T1000 (cell line): ENCODE data around the gene TRUB2.

Source experiments
- DNase-seq: peaks from one replicate; lab custom pipeline; 2025; ENCODE audit warnings: mixed read lengths; lab: John Stamatoyannopoulos, UW

The TRUB2 gene

GRCh38 chr9:128322404-128323211 is at the start of gene TRUB2, which contains the start of gene COQ4:
TRUB2 (minus strand) TSS chr9:128322447; CDS start chr9:128322408, 39 bp downstream.
COQ4 (plus strand) TSS chr9:128322839; CDS start chr9:128322859, 20 bp downstream.
- peak; percentile 83 for DNase-seq

- DNase-seq: no peak
These were observed 49.4 kb upstream of the TRUB2 start for GRCh38 chr9:128371630-128372117.

- DNase-seq: peak; percentile 91
These were observed 48.7 kb upstream of the TRUB2 start, which contains the start of gene URM1 for GRCh38 chr9:128370752-128371629. URM1 (plus strand) TSS chr9:128371374; CDS start chr9:128371381, 7 bp downstream.

- DNase-seq: no peak
These were observed 48.1 kb upstream of the TRUB2 start for GRCh38 chr9:128370367-128370751.

- DNase-seq: no peak
These were observed 46.9 kb upstream of the TRUB2 start for GRCh38 chr9:128369024-128369706.

- DNase-seq: no peak
These were observed 43.3 kb upstream of the TRUB2 start for GRCh38 chr9:128365525-128365924.

GRCh38 chr9:128362774-128363173 is 40.5 kb upstream of the TRUB2 start:
- no peak for DNase-seq

GRCh38 chr9:128361986-128362646 is 39.9 kb upstream of the TRUB2 start:
- DNase-seq: peak; percentile 71

- DNase-seq: no peak
These were observed 39.2 kb upstream of the TRUB2 start for GRCh38 chr9:128361296-128361985.

- DNase-seq: no peak
These were observed 38.6 kb upstream of the TRUB2 start for GRCh38 chr9:128360826-128361225.

- DNase-seq: no peak
These were observed 36.6 kb upstream of the TRUB2 start for GRCh38 chr9:128358861-128359260.

- DNase-seq: no peak
These were observed 35.8 kb upstream of the TRUB2 start for GRCh38 chr9:128358090-128358489.

GRCh38 chr9:128355451-128355850 is 33.2 kb upstream of the TRUB2 start:
- no peak for DNase-seq

GRCh38 chr9:128349772-128350171 is 27.5 kb upstream of the TRUB2 start:
- DNase-seq: no peak

GRCh38 chr9:128349125-128349524 is 26.9 kb upstream of the TRUB2 start:
- DNase-seq: no peak

GRCh38 chr9:128344931-128345605 is 22.8 kb upstream of the TRUB2 start:
- no peak for DNase-seq

- DNase-seq: no peak
These were observed 21.6 kb upstream of the TRUB2 start for GRCh38 chr9:128343855-128344254.

GRCh38 chr9:128342971-128343680 is 20.9 kb upstream of the TRUB2 start:
- no peak for DNase-seq

- peak; percentile 18 for DNase-seq
These were observed 19.2 kb upstream of the TRUB2 start for GRCh38 chr9:128341435-128341849.
